Mucosa of descending colon (tissue), 3 donors: ENCODE data around the gene AADAC. TPM values are rescaled to one million over a fixed set of nuclear protein-coding genes. Genes with fewer than 3 reads are reported as not detected.
"Not testable (repeated sequence)": the region's sequence is repeated elsewhere in the genome, so short reads cannot be mapped to it uniquely, and the experiment has no call there.

Experiments used
- ATAC-seq: fragments of 200-7000 bp; cut with Tn5 transposase; one replicate; pipeline ENCODE4 v1.9.1; 2020; ENCODE audit warnings: mild to moderate bottlenecking, moderate library complexity
- DNase-seq, 3 donors: peaks; one replicate each; pipeline ENCODE4 v3.0.0-alpha.2; 2020
- H3K36me3 ChIP-seq: fragments of 200-600 bp; one replicate; pipeline ENCODE4 v1.8.0; 2021; ENCODE audit warnings: low read depth, mild to moderate bottlenecking
- H3K4me1 ChIP-seq: fragments of 200-600 bp; one replicate; pipeline ENCODE4 v1.8.0; 2021; ENCODE audit warnings: low read depth, mild to moderate bottlenecking
- H3K4me3 ChIP-seq: fragments of 200-600 bp; one replicate; pipeline ENCODE4 v1.8.0; 2021; ENCODE audit warnings: mild to moderate bottlenecking
- H3K9me3 ChIP-seq: fragments of 200-600 bp; one replicate; pipeline ENCODE4 v1.8.0; 2021; ENCODE audit warnings: mild to moderate bottlenecking
- intact Hi-C, 2 donors: fragments of 100-400 bp; cut with DNase I in 1 of 2; cut with micrococcal nuclease in 1 of 2; formaldehyde crosslinking; loops; one replicate each; pipeline versions ENCODE4 v1.11.0 to v1.11.1; 2022; cut with DNase I, micrococcal nuclease
- total RNA-seq, 3 donors: library from RNA; stranded (reverse); fragmentation: NEBNext Ultra II Directional in 2 of 3; extraction: Animal tissue kit (Norgen Biotek cat#: 25700) in 2 of 3; gene quantifications; one replicate each; pipeline versions ENCODE4 v1.2.1 to v1.2.4, GENCODE V29; 2021 to 2023
- TF ChIP-seq, protein P1 (sequence below): fragments of 200-600 bp; IDR thresholded peaks from one replicate; pipeline ENCODE4 v1.8.0; 2022; ENCODE audit warnings: antibody characterized with exemption, mild to moderate bottlenecking
- donor health status: DM: no; HTN: no; CAD: no; lungs with moderate emphysema.
- donor health status: DM: no; HTN: no; CAD: no.
- donor health status: DM: no; HTN: yes; CAD: no.

The AADAC gene
- total RNA-seq, 3 donors from 2014 or later: 0.19 to 0.35 TPM; not detected in 1

DNA sequence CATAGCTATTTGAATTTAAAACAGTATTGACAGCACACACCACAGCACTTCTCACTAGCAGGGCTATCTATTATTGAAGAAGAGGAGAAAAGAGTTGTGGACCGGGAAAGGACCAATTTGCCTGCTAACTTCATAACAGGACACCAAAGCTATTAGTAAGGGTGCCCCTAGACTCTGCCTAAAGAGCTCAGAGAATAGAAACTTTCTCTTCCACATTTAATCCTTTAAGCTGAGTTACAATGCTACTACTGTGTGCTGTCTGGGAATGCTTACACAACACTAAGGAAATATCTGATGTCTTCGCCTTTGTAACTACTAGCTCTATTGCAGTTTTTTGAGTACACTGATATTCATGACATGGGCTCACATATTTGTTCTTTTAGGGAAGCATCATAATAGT is 13.5 kb upstream of the AADAC start:
- intact Hi-C loops: no loop called here
- H3K36me3 ChIP-seq: no peaks in the 10 kb centered on the region
- ATAC-seq (no peak), DNase-seq (no peak)
- TF ChIP-seq, protein P1, sequence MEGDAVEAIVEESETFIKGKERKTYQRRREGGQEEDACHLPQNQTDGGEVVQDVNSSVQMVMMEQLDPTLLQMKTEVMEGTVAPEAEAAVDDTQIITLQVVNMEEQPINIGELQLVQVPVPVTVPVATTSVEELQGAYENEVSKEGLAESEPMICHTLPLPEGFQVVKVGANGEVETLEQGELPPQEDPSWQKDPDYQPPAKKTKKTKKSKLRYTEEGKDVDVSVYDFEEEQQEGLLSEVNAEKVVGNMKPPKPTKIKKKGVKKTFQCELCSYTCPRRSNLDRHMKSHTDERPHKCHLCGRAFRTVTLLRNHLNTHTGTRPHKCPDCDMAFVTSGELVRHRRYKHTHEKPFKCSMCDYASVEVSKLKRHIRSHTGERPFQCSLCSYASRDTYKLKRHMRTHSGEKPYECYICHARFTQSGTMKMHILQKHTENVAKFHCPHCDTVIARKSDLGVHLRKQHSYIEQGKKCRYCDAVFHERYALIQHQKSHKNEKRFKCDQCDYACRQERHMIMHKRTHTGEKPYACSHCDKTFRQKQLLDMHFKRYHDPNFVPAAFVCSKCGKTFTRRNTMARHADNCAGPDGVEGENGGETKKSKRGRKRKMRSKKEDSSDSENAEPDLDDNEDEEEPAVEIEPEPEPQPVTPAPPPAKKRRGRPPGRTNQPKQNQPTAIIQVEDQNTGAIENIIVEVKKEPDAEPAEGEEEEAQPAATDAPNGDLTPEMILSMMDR: no peak
- H3K9me3 ChIP-seq: no peaks in the 10 kb centered on the region
- no peak overlapping the region for H3K4me3 ChIP-seq
- H3K4me1 ChIP-seq: no peaks in the 10 kb centered on the region

DNA sequence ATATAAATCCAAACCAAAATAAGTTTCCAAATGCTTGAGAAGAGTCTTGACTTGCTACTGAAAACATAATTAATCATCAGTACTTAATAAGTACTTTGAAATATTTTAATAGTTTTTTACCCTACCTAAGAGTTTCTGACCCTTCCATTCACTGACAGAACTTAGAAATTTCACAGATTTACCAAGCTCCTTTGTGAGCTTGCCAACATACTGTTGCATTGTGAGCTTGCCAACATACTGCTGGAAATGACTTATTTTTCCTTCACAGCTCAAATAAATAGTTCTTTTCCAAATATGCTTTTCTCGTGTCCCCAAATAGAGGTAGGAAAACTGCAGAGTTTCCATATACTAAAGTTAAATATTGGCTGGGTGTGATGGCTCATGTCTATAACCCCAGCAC is 9.6 kb upstream of the AADAC start:
- no peaks in the 10 kb centered on the region for H3K4me1 ChIP-seq
- intact Hi-C loops: no loop called here
- H3K36me3 ChIP-seq: no peaks in the 10 kb centered on the region
- DNase-seq: no peak
- no peak for ATAC-seq
- no peaks in the 10 kb centered on the region for H3K9me3 ChIP-seq
- TF ChIP-seq, protein P1: no peak
- H3K4me3 ChIP-seq: no peak overlapping the region

DNA sequence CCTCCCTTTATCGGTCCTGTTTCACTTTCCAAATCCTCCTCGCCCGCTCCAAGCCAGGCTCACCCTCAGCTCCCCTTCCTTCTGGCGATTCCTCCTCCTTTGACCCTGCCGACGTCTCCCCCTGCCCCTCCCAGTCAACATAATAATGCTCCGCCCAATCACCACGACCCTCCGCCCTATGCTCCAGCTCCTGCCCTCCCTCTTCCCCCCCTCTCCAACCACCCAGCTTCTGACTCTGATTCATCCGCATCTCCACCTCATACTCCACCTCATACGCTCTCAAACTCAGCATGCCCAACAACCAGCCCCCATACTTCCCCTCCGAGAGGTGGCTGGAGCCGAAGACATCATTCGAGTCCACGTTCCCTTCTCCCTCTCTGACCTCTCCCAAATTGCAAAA is 7.1 kb upstream of the AADAC start:
- no peak for ATAC-seq
- intact Hi-C loops: no loop called here
- no peak for DNase-seq
- H3K4me3 ChIP-seq: no peak overlapping the region
- no peaks in the 10 kb centered on the region for H3K4me1 ChIP-seq
- TF ChIP-seq, protein P1: no peak
- no peaks in the 10 kb centered on the region for H3K36me3 ChIP-seq
- H3K9me3 ChIP-seq: no peaks in the 10 kb centered on the region

DNA sequence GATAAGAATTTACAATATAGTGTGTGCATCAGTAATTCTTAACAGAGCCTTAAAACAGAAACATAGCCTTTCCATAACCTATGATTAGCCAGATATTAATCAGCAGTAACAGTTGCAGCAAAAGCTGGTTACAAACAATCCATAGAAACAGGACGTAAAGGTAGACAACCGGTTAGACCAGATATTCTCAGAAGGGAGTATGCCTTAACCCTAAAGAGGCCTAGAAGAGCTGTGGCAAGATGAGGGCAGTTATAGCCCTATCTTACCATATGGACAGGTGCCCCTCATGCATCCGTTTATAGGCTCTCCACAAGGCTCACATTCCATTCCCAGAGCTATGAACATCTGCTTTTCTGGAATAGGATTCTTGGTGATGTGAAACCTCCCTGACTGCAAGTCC is 5.0 kb upstream of the AADAC start:
- H3K9me3 ChIP-seq, intact Hi-C loops, H3K4me3 ChIP-seq, H3K36me3 ChIP-seq, H3K4me1 ChIP-seq, DNase-seq, ATAC-seq: not testable (repeated sequence)

DNA sequence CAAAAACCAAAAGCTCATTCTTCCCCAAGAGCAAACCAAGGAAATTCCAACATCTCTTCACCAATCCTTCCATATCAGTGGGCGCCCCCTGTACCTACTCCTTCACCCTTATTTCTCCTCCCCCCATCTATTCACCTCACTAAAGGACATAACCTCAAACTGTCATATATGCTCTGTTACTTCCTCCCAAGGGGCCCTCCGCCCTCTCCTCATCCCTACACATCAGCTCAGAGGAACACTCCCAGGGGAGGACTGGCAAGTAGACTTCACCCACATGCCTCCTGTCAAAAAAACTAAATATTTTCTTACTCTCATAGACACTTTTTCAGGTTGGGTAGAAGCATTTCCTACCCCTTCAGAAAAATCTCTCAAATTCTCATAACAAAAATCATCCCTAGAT is 2.4 kb upstream of the AADAC start:
- no peaks in the 10 kb centered on the region for H3K9me3 ChIP-seq
- TF ChIP-seq, protein P1: no peak
- H3K4me1 ChIP-seq: no peaks in the 10 kb centered on the region
- ATAC-seq: no peak
- no peaks in the 10 kb centered on the region for H3K36me3 ChIP-seq
- H3K4me3 ChIP-seq: no peak overlapping the region
- intact Hi-C loops: no loop called here
- DNase-seq: no peak

DNA sequence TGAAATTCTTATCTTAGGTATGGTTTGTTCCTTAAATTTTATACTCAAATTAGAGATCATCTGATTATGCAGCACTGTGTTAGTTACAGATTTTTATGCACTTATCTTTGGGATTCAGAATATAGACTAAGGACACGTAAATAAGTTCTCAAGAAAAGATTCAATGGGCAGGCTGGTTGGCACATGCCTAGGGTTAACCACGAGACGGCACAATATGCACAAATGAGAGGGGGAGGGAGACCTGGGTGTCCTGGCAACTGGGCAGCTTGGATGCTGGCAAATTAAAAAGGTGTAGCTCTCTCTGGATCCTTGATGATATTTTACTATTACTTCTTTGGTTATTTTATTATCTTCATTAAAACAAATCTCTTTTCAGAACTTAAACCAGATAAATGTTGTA is 672 bp downstream of the AADAC start:
- TF ChIP-seq, protein P1: no peak
- no peaks in the 10 kb centered on the region for H3K9me3 ChIP-seq
- DNase-seq (no peak), ATAC-seq (no peak)
- no peaks in the 10 kb centered on the region for H3K36me3 ChIP-seq
- no peaks in the 10 kb centered on the region for H3K4me1 ChIP-seq
- intact Hi-C loops: no loop called here
- H3K4me3 ChIP-seq: no peak overlapping the region
